ENCODE data around the gene MIF4GD. TPM values are rescaled to one million over a fixed set of nuclear protein-coding genes. Genes with fewer than 3 reads are reported as not detected.

Gene MIF4GD
- total RNA-seq, 1 experiment from 2014 or later, result 26.1 TPM

- Mint-ChIP-seq H3K27ac (peak within 1 kb of the TSS; percentile 100), H3K4me3 (peak within 1 kb of the TSS; percentile 99), H3K4me1 (peaks cover 25 to 28% of the 10 kb centered on the region in 2 experiments), H3K36me3 (ENCODE audit: insufficient read depth in 1 of 3, low read depth in 3 of 3) (peaks cover 8 to 47% (median 44%) of the 10 kb centered on the region in 3 experiments; a peak in 6 of 7 replicates), H3K9me3 (no peaks in the 10 kb centered on the region), H3K27me3 (ENCODE audit: low read depth) (no peaks in the 10 kb centered on the region)
- Histone ChIP-seq H2BK5ac (ENCODE audit: insufficient read length, low read length) (peak within 1 kb of the TSS; percentile 56), H2BK20ac (ENCODE audit: low read depth, low read length, poor library complexity, severe bottlenecking) (no peak within 1 kb of the TSS), H3K9ac (ENCODE audit: extremely low read depth, insufficient read length, low read length) (peak within 1 kb of the TSS; percentile 96), H3K23me2 (ENCODE audit: insufficient read length, low read depth, low read length, poor library complexity, severe bottlenecking) (peaks cover 4% of the 10 kb centered on the region), H3K9me3 (ENCODE audit: control insufficient read depth, low read depth, low read length) (no peaks in the 10 kb centered on the region), H3K56ac (ENCODE audit: insufficient read length, low read depth, low read length) (no peak within 1 kb of the TSS), H3K4ac (ENCODE audit: low read depth, low read length) (no peak within 1 kb of the TSS), H4K8ac (replicated peaks; ENCODE audit: insufficient read length, low read depth, low read length) (no peak within 1 kb of the TSS), H3K27me3 (ENCODE audit: insufficient read depth, low read length) (no peaks in the 10 kb centered on the region), H3K79me2 (ENCODE audit: insufficient read depth, low read length) (peaks cover 18% of the 10 kb centered on the region), H2AK5ac (ENCODE audit: insufficient read length, low read length) (no peak within 1 kb of the TSS), H3K79me1 (ENCODE audit: insufficient read depth, low read depth, low read length, poor library complexity, severe bottlenecking) (peaks cover 4% of the 10 kb centered on the region), H2BK15ac (ENCODE audit: low read depth, low read length) (no peak within 1 kb of the TSS), H3K4me2 (ENCODE audit: insufficient read depth, insufficient read length, low read length) (peak within 1 kb of the TSS; percentile 81), H4K5ac (ENCODE audit: insufficient read length, low read depth, low read length) (peak within 1 kb of the TSS; percentile 75), H2BK12ac (ENCODE audit: insufficient read length, low read depth, low read length) (no peak within 1 kb of the TSS), H3K27ac (ENCODE audit: insufficient read length, low read depth, low read length) (peak within 1 kb of the TSS; percentile 51), H3K14ac (ENCODE audit: insufficient read depth, low read length) (peak within 1 kb of the TSS; percentile 89), H3K23ac (ENCODE audit: insufficient read length, low read depth, low read length) (no peak within 1 kb of the TSS), H3K4me1 (ENCODE audit: insufficient read depth, low read length) (peaks cover 4% of the 10 kb centered on the region), H3T11ph (ENCODE audit: low read length) (no peak within 1 kb of the TSS), H2BK120ac (ENCODE audit: low read depth, low read length, poor library complexity, severe bottlenecking) (no peak within 1 kb of the TSS), H3K18ac (ENCODE audit: insufficient read length, low read depth, low read length) (peak within 1 kb of the TSS; percentile 92), H2AFZ (ENCODE audit: low read length) (no peak within 1 kb of the TSS), H4K20me1 (ENCODE audit: control insufficient read depth, insufficient read depth, insufficient read length) (no peaks in the 10 kb centered on the region), H4K91ac (ENCODE audit: insufficient read length, low read depth, low read length) (no peak within 1 kb of the TSS)
- no CpG with 5 or more reads among the region's 69 CpGs for WGBS (ENCODE audit: extremely low coverage, insufficient read length, low lambda C conversion rate)
- no peak; the same call in 2 of the 3 replicates for TF ChIP-seq CTCF (conservative IDR thresholded peaks at IDR 0.05)
- peak; percentile 96 for DNase-seq
Measured at GRCh38 chr17:75261336-75262111, 9.5 kb downstream of the MIF4GD start, which contains the start of the genes GGA3 and MRPS7. Gene GGA3 (minus strand): TSS chr17:75261606. CDS start chr17:75261587, 19 bp downstream. Gene MRPS7 (plus strand): TSS chr17:75261879. CDS start chr17:75261901, 22 bp downstream.

All from H9 (cell line).